ENCODE measurements around the gene RARA.
A peak's percentile ranks its signal among the peaks of the same experiment; 100 is the strongest.

Gene RARA

DNA sequence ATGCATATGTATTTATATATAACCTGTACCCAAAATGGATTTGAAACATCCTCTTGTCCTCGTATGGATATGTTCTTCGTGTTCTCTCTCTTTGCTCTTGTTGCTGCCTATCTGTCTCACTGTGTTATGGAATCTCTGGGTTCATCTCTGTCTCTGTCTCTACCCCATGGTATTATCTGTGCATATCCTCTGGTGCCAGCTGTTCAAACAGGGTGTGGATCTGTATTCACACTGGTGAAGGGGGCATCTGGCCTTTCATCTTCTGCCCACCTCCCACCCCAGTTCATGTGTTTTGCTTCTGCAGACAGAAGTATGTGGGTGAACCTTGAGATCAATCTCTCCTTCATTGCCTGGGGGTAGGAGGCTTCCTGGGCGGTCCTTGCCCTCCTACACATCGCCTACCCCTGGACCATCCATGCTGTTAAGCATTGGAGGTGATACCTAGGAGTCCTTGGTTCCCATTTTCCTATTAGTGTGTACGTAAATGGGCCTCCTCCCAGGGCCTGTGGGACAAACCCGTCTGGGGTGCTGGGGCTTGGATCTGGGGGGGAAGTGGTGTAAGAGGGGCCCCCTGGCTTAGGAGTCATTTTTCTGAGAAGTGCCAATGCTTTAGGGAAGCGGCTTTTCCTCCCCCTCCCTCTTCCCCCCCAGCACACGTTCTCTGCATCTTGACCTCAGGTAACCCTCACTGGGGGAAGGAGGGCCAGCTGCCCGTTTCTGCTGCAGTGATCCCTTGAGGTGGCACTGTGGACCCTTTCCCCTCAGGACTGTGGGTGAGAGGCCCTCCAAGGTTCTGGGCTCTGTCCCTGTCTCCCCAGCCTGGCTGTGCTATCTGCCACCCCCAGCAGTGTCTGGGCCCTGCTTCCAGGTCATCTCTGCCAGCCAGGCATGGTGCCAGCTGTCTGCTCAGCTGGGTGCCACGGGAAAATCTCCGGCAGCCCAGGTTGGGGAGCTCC, 21.1 kb downstream of the RARA start:
- peak; percentile 66 for DNase-seq

DNA sequence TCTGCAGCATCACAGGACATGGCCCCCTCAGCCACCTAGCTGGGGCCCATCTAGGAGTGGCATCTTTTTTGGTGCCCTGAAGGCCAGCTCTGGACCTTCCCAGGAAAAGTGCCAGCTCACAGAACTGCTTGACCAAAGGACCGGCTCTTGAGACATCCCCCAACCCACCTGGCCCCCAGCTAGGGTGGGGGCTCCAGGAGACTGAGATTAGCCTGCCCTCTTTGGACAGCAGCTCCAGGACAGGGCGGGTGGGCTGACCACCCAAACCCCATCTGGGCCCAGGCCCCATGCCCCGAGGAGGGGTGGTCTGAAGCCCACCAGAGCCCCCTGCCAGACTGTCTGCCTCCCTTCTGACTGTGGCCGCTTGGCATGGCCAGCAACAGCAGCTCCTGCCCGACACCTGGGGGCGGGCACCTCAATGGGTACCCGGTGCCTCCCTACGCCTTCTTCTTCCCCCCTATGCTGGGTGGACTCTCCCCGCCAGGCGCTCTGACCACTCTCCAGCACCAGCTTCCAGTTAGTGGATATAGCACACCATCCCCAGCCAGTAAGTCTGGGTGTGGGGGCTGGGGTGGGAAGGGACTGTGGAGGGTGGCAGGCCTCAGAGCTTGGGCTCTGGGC, 22.0 kb downstream of the RARA start:
- DNase-seq = no peak

DNA sequence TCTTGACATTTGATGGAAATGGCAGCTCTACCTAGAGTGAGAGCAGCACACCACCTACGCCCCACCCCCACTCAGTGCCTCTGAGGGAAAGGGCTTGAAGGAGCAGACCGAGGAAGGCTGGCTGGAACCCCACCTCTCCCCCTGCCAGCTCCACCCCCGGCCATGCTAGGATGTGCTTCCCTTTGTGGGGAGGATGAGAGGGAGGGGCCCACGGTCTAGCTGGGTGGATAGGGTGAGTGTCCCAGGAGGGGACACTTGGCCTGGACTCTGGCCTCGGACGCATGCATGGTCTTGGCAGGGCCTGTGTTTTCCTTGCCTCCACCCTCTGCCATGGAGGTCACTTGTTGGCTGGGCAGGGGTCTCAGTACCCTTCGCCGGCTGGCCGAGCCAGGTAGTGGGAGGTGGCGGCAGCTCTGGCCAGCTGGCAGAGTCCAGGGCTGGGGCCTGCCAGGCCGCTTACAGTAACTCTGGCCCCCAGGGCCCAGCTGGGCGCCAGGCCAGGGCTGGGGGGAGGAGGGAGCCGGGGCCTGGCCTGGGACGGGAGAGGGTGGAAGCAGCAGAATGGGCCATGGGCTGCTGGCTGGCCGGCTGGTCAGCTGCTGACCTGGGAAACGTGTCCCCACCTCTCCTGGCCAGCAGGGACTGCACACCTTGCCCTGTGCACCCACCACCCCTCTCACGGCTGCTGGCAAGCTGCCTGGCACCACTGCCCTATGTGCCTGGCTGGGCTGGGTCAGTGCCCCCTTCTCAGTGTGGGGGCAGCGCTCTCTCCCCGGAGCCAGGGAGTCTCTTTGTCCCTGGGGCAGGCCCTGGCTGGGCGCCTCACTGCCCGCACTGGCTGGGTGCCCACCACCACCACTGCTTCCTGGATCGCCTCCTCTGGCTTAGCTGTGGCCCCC, 23.0 kb downstream of the RARA start:
- no peak for DNase-seq

DNA sequence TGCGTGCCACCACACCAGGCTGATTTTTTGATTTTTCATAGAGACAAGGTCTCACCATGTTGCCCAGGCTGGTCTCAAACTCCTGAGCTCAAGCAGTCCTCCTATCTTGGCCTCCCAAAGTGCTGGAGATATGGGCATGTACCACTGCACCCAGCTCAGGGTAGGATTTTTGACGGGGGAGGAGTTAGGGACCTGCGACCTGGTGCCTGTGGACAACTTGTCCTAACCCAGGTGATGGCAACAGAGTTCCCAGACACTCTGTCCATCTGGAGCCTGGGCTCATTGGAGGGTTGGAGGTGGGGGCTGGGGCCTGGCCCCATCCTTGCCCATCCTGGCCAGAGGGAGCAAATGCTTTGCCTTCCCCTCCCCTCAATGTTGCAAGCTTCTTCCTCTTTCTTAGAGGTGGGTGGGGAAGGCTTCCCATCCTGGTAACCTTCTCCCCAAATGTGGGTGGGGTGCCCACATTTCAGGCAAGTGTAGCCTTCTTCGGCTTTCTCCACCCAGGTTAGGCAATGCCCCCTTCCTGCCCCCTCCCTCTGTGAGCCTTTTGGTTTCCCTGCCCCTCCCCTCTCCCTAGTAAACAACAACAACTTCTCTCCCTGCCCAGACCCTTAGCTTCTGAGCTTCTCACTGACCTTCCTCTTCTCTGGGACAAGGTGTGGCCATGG, 24.9 kb downstream of the RARA start:
- no peak for DNase-seq

DNA sequence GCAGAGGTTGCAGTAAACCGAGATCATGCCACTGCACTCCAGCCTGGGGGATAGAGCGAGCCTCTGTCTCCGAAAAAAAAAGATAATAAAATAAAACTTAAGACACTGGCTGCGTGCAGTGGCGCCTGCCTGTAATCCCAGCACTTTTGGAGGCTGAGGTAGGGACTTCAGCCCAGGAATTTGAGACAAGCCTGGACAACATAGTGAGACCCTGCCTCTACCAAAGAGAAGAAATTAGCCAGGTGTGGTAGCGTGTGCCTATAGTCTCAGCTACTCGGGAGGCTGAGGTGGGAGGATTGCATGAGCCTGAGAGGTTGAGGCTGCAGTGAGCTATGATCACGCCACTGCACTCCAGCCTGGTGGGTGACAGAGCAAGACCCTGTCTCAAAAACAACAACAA, 26.6 kb downstream of the RARA start:
- no peak for DNase-seq

DNA sequence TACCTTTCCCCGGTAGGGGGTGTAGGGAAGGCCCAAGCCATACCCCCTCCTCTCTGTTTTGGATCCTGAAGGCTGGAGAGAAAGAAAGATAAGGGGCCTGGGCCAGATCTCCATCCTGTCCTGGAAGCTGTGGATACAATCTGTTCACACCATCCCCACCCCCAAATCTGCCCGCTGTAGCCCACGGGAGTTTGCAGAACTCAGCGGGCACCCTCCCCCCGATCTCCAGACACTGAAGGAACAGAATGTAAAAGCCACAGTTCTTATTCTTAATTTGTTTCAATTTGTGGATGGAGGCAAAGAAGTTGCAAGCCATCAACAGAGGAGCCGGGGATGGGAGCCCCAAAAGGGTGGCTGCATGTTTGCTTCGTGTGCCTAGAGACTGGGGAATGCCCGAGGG, 28.4 kb downstream of the RARA start:
- no peak for DNase-seq

DNA sequence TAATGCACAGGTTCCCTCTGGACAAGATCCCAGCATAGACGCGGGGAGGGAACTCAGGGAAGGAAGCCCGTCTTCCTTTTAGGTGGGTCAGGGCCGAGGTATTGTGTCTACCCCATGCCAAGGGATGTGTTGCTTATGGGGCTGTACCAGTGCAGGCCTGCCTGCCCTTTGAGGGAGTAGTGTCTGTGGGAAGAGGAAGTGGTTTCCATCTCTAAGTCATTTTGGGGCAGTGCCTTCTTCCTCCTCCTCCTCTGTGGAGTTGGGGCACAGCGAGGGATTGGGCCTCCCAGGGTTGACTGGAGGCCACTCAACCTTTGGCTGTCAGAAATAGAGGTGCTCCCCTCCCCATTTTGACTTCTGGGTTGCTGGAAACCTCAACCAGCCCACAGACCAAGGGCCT, 29.1 kb downstream of the RARA start:
- DNase-seq = no peak

DNA sequence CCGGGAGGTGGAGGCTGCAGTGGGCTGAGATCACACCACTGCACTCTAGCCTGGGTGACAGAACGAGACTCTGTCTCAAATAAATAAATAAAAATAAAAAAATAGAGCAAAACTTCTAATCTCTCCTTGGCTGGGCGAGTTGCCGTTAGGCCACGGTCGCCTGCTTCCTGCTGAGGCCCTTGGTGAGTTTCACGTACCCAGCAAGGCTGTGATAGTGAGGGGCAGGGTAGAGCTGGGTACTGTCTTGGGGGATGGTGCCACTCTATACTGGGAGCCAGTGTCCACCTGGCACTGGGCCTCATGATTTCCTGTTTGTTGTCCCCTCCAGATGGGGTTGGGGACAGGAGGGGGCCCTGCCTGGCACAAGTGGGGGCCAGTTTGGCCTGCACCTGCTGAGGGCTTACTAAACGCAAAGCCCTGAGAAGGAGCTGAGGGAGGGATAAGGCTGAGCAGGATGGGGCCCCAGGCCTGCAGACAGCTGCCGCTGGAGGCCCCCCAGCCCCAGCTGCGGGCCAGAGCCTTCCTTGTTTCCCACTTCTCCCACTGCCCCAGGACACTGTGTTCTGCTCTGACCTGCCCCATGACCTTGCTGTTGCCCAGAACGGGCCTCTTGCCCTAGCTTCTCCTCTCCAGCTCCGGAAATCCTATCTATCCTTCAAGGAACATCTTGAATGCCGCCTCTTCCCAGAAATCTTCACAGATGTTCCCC, 30.1 kb downstream of the RARA start:
- DNase-seq = no peak

DNA sequence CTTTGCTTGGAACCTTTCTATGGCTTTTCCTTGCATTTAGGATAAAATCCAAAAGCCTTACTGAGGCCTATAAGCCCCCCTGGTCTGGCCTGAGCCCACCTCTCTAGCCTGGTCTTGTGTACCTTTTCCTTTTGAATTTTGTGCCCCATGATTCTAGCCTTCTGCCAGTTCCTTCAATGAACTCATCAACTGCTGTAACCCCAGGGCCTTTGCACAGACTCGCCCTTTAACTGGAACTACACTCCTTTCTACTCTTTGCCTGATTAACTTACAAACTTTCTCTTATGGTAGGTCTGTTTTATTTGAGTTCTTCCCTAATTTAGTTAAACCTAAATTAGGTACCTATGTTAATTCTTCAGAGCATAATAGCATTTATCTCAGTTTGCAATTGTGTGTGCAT, 31.3 kb downstream of the RARA start:
- DNase-seq = no peak

DNA sequence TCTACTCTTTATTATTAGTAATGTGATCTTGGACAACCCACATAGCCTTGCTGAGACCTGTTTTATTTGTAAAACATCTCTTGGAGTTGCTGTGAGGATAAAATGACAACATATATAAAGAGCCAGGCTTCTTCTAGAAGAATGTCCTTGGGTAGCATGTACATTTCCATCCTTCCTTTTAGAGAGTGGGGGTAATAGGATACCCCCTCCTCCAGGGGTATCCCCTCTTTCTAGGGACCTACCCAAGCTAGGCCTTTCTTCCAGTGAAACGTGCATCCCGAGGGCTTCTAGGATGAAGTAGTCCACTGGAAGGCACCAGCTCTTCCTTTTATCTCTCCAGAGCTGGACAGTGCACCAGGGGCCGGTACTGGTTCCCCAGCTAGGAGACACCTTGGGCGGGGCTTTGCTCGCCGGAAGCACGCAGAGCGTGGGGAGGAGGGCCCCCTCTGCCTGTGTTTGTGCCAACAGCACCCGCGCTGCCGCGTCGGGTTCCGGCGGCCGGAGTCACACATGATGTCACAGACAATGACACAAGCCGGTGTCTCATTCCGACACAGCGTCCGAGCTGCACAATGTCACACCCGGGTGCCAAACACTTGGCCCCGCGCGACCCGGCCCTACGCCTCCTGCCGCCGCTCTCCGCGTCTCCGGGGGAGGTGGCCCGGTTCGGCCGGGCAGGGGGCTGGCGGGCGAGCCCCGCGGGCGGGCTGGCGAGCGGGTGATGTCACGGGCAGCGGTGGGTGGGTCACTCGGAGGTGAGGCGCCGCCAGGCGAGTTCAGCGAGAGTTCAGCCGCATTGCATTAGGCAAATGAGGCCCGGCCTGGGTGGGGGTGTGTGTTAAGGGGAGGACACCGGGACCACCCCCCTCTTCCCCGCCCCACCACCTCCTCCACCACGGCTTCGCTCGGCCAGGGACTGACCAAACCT, 32.2 kb downstream of the RARA start:
- DNase-seq = peak; percentile 94

DNA sequence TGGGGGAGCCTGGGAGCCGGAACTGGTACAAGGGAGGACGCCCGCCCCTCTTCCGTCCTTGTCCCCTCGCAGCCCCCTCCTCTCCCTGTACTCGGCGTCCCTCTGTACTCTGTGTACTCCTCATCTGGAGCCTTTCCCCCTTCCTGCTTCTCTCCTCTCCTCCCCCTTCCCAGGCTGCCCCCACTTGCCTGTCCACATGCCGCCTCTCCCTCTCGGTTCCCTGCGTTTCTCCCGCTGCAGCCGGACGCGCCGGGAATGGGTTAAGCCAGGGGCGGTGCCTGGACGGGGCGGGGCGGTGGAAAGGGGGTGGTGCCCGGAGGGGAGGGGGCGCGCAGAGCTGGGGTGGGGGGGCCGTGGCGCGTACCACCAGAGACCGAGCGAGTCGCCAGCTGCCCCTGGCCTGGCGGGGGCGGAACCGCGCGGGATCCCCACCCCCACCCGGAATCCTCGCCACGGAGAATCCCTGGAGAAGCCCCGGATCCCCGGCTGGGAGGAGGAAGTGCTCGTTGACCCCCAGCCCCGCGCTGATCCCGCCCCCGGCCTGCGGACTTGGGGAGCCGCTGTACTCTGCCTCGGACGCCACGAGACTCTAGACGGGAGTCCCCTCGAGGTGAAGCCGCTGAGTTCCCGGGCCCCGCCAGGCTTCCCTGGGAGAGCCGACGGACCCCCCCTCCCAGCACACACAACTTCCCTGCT, 33.0 kb downstream of the RARA start:
- peak; percentile 71 for DNase-seq

DNA sequence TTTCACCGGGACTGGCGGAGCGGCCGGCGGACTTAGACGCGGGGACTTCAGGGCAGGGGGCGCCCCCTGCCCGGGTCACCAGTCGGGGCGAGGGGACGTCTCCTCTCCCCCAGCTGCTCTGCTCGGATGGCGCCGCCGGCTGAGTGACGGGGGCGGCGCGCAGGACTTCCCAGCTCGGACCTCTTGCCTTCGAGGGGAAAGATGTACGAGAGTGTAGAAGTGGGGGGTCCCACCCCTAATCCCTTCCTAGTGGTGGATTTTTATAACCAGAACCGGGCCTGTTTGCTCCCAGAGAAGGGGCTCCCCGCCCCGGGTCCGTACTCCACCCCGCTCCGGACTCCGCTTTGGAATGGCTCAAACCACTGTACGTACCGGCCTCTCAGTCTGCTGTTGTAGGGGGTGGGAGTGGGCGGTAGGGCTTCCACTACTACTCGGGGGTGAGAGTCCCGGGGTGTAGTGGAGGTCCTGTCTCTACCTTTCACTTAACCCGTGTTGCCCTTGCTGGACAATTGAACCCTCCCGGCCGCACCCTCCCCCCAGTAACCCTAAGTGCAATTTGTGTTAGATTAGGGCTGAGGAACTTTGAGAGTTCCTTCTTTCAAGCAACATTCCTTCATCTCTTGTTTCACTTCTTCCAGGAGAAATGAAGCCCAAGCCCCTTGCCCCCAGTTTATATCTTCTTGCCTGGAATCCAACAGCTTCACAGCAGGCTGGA, 33.7 kb downstream of the RARA start:
- no peak for DNase-seq

DNA sequence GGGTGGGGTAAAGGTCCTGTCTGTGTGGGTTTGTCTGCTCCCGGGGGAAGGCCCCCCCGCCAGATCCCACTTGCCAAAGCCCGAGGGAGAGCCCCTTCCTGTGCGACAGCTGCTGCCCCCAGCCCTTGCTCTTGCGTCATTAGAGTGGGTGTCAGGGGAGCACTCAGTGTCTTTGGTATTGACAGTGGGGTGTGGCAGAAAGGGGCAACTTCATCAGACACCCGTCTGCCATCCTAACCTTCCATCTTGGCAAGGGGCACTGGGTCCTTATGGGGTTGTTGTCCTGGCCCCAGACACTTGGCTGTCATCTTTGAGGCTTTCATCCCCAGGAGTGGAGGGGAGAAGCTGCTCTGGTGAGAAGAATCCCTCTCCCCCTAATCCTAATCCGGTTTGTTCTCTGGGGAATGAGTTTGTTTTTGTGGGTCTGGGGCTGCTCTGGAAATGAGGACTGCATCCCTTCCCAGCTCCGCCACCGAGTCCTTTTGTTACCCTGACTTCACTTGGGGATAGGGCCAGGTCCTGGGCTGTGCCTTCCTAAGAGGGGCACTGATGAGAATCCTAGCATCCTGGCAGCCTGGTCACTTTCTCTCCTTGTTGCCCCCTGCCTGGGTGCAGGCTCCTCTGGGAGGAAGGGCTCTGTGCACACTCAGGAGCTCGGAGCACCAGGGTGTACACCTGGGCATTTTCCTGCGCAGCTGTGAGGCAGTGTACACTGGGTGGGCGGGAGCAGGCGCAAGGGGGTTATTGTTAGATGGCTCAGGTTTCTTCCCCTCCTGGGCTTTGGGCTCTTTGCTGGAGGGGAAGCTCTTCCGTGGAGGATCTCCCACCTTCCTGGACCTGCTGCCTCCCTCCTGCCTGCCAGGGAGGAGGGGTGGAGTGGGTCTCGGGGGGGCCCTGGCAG, 34.5 kb downstream of the RARA start:
- DNase-seq = no peak

DNA sequence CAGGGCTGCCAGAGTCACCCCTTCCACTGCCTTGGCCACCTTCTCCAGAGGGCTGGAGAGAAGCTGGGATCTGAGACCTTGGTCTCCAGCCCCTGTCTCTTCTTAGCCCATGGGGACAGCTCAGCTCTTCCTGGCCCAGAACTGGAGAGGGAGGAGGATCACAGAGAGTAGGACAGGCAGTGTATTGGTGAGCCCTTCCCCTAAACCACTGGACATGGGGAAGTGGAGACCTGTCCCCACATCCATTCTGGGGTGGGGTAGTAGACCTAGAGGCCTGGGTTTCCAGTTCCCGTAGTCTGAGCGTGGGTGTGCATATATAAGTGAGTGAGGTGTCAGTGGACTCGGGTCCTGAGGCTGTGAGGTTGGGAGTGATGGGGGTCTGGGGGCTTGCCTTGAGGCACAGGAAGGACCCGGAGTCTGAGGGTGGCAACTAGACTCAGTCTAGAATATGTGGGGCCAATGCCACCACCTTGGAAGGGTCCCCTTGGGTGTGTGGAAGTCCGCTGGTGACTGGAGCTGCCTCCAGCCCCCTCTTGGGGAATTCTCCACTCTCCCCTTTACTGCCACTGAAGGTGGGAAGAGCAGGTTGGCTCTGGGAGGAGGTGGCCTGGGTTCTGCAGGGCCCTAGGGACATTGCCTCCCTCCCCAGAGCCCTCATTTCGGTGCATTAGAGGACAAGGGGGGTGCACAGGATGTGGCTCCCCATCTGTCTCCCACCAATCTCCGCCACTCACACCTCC, 35.6 kb downstream of the RARA start:
- no peak for DNase-seq

DNA sequence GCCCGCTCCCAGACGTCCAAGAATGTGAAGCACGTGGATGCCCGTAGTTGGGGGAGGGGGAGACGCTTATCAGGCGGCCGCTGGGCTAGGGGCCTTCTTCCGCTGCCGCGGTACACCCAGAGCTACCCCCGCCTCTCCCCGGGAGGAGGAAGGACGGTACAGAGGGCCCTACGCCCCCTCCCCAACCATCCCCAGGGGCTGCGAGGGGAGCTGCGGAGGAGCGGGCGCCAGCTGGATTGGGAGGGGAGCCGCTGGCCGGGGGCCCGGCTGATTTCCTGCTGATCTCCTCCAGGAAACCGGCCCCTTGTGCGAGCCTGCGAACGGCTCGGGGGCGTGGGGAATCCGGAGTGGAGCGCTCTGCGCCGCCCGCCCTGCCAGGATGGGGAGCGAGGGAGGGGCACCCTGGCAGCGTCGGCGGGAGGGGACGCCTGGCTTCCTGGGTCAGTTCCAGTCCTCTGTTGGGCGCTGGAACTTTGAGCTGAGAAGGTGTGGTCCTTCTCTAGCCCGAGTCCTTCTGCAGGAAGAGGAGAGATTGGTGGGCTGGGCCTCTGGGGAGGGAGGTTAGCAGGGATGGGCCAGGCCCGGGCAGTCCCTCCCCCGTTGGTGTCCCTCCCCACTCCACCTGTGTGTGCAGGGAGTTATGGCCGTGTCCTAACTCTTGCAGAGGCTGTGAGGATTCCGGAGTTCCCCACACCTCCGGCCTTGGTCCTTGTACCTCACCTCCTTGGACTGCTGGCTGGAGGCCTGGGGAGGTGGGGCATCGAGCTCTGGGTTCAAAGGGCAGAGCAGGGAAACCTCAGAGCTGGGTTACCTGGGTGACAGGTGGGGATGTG, 36.4 kb downstream of the RARA start:
- peak; percentile 78 for DNase-seq

DNA sequence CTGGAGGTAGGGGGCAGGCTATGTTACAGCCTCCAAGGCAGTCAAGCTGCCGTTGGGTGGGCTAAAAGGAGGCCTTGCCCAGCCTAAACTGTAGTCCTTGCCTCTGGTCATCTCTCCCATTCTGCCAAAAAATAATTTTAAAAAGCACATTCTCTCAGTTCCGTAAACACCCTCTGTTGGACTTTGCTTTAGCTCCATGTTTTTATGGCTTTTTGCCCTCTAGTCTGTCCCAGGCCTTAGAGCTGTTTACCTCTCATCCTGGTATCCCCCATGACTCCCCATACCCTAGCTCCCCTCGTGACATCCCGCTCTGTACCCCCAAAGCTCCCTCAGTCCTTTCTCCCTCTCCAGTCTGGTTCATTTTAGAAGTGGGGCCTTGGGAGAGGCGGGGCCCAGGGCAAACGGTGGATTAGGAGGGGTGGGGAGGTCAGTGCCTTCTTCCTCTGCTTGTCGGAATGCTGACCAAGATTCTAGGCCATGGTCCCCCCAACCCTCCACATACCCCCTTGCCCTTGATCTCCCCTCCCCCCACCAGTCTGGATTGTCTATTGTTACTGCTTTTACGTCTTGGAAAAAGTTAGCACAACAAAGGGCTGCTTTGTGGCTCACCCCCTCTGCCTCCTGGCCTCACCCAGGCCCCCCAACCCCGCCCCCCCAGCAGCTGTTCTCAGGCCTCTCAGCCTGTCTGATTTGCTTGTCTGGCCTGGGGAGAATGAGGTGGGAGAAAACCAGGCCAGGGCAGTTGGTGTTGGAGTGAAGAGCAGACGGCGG, 37.2 kb downstream of the RARA start:
- DNase-seq = no peak
